GM23338 (cell line): Measurements from ENCODE around the gene SLC16A2. TPM values are rescaled to one million over a fixed set of nuclear protein-coding genes. Genes with fewer than 3 reads are reported as not detected.
"Not testable (repeated sequence)": the region's sequence is repeated elsewhere in the genome, so short reads cannot be mapped to it uniquely, and the experiment has no call there.

Source experiments
- ATAC-seq: fragments of 200-7000 bp; cut with Tn5 transposase; 3 replicates; pipeline ENCODE4 v1.9.1; 2020
- DNase-seq: peaks from one replicate; pipeline ENCODE4 v3.0.0-alpha.2; 2015; ENCODE audit warnings: low spot score
- H2AFZ ChIP-seq: fragments of 200-600 bp; sonication (generic); 2 replicates; pipeline ENCODE4 v1.8.0; 2016; ENCODE audit warnings: antibody characterized with exemption, mild to moderate bottlenecking, moderate library complexity
- H3F3A ChIP-seq: fragments of 200-600 bp; sonication (generic); replicated peaks from 2 replicates; pipeline ENCODE4 v1.8.0; 2017; ENCODE audit warnings: antibody characterized with exemption, mixed run types, low read depth
- H3K27ac ChIP-seq: fragments of 200-600 bp; sonication (generic); 2 replicates; pipeline ENCODE4 v1.6.1; 2016; ENCODE audit warnings: low read depth
- H3K27me3 ChIP-seq: fragments of 200-600 bp; sonication (generic); 2 replicates; pipeline ENCODE4 v1.8.0; 2016; ENCODE audit warnings: mild to moderate bottlenecking, mixed run types, moderate library complexity; ENCODE audit not compliant: insufficient read depth
- H3K36me3 ChIP-seq: fragments of 200-600 bp; sonication (generic); 2 replicates; pipeline ENCODE4 v1.8.0; 2016; ENCODE audit warnings: mild to moderate bottlenecking; ENCODE audit not compliant: insufficient read depth
- H3K4me1 ChIP-seq: fragments of 200-600 bp; sonication (generic); 2 replicates; pipeline ENCODE4 v1.8.0; 2016; ENCODE audit warnings: mild to moderate bottlenecking, moderate library complexity; ENCODE audit not compliant: insufficient read depth
- H3K4me2 ChIP-seq: fragments of 200-600 bp; sonication (generic); 2 replicates; pipeline ENCODE4 v1.7.1; 2017; ENCODE audit warnings: mixed run types
- H3K4me3 ChIP-seq: fragments of 200-600 bp; sonication (generic); 2 replicates; pipeline ENCODE4 v1.6.1; 2016; ENCODE audit warnings: mixed run types
- H3K79me2 ChIP-seq: fragments of 200-600 bp; sonication (generic); replicated peaks from 2 replicates; pipeline ENCODE4 v1.8.0; 2017; ENCODE audit warnings: mild to moderate bottlenecking; ENCODE audit not compliant: insufficient read depth
- H3K9me2 ChIP-seq: fragments of 200-600 bp; sonication (generic); 2 replicates; pipeline ENCODE4 v1.8.0; 2017; ENCODE audit not compliant: insufficient read depth
- H4K20me1 ChIP-seq: fragments of 200-600 bp; sonication (generic); replicated peaks from 2 replicates; pipeline ENCODE4 v1.8.0; 2017; ENCODE audit warnings: mild to moderate bottlenecking; ENCODE audit not compliant: insufficient read depth
- H3K27ac Mint-ChIP-seq: 2 replicates; pipeline ENCODE4 v1.8.0; 2020; ENCODE audit warnings: inconsistent platforms, mild to moderate bottlenecking, moderate library complexity, mixed read lengths
- H3K27me3 Mint-ChIP-seq: 3 replicates; pipeline ENCODE4 v1.8.0; 2022; ENCODE audit warnings: low read depth, mild to moderate bottlenecking, moderate library complexity, mixed read lengths, inconsistent platforms; ENCODE audit not compliant: insufficient read depth, poor library complexity
- H3K36me3 Mint-ChIP-seq: 3 replicates; pipeline ENCODE4 v1.8.0; 2021; ENCODE audit warnings: low read depth, mild to moderate bottlenecking, inconsistent platforms, moderate library complexity, mixed read lengths
- H3K4me1 Mint-ChIP-seq: 3 replicates; pipeline ENCODE4 v1.8.0; 2020; ENCODE audit warnings: mild to moderate bottlenecking, inconsistent platforms, mixed read lengths
- H3K4me3 Mint-ChIP-seq: 3 replicates; pipeline ENCODE4 v1.8.0; 2021; ENCODE audit warnings: moderate library complexity, mild to moderate bottlenecking, inconsistent platforms, mixed read lengths
- H3K9me3 Mint-ChIP-seq: 3 replicates; pipeline ENCODE4 v1.8.0; 2020; ENCODE audit warnings: moderate library complexity, mild to moderate bottlenecking, inconsistent platforms, mixed read lengths
- ETS1 ChIP-seq: IDR thresholded peaks from 2 replicates; pipeline ENCODE4 v1.6.1; 2016; ENCODE audit warnings: antibody characterized with exemption
- POLR2AphosphoS5 ChIP-seq: IDR thresholded peaks from 2 replicates; pipeline ENCODE4 v1.6.1; 2016; ENCODE audit warnings: antibody characterized with exemption, low read depth
- ZNF114 ChIP-seq: fragments of 250-450 bp; sonication (Bioruptor Pico); IDR thresholded peaks from 2 replicates; pipeline ENCODE4 v1.5.0; 2020; ENCODE audit warnings: mild to moderate bottlenecking, moderate library complexity
- ZNF462 ChIP-seq: fragments of 250-450 bp; sonication (Bioruptor Pico); IDR thresholded peaks from 2 replicates; pipeline ENCODE4 v1.5.0; 2020; ENCODE audit warnings: mild to moderate bottlenecking, moderate library complexity
- polyA plus RNA-seq: library from polyadenylated mRNA; unstranded; fragments of >200 nt; fragmentation: Nextera tagmentation; extraction: Ambion mirVana; gene quantifications from 2 replicates; pipeline ENCODE4 v1.2.1, GENCODE V29; 2016
- total RNA-seq: library from RNA; depleted of rRNA; stranded (reverse); fragments of >200 nt; shearing (Covaris generic); gene quantifications from 2 replicates; pipeline ENCODE4 v1.2.3, GENCODE V29; 2014

SLC16A2 gene
- total and polyA plus RNA-seq, 2 experiments from 2014 or later, result 11.1 to 27.9 TPM

GRCh38 chrX:74467656-74468055 is 46.4 kb downstream of the SLC16A2 start (continued):
- no peak for TF ChIP-seq ZNF462
- TF ChIP-seq ETS1, result no peak

GRCh38 chrX:74473116-74473515 is 51.8 kb downstream of the SLC16A2 start:
- not testable (repeated sequence) for H3K4me2 ChIP-seq, H3K4me3 Mint-ChIP-seq, H3K27ac ChIP-seq, H4K20me1 ChIP-seq, H3K4me1 ChIP-seq, H3K4me3 ChIP-seq, H3K4me1 Mint-ChIP-seq, H3K9me3 Mint-ChIP-seq, H3K36me3 Mint-ChIP-seq, ATAC-seq, H3K27me3 Mint-ChIP-seq, H3F3A ChIP-seq, H3K27me3 ChIP-seq, H3K79me2 ChIP-seq, H3K9me2 ChIP-seq, H3K27ac Mint-ChIP-seq, H3K36me3 ChIP-seq, H2AFZ ChIP-seq, DNase-seq

- H3K27me3 Mint-ChIP-seq, result peaks cover 1% of the 10 kb centered on the region
- DNase-seq, result no peak
- H3K4me3 Mint-ChIP-seq, result no peak overlapping the region
- no peaks in the 10 kb centered on the region for H3F3A ChIP-seq
- H3K4me3 ChIP-seq, result no peak overlapping the region
- no peaks in the 10 kb centered on the region for H3K9me2 ChIP-seq
- H3K27me3 ChIP-seq, result no peaks in the 10 kb centered on the region
- no peak overlapping the region for H3K27ac Mint-ChIP-seq
- no peaks in the 10 kb centered on the region for H4K20me1 ChIP-seq
- H3K4me1 ChIP-seq, result peaks cover 35% of the 10 kb centered on the region
- no peak for ATAC-seq
- no peak overlapping the region for H2AFZ ChIP-seq
- no peaks in the 10 kb centered on the region; the same call in 2 of the 3 replicates for H3K36me3 Mint-ChIP-seq
- H3K4me1 Mint-ChIP-seq, result peaks cover 32% of the 10 kb centered on the region
- no peaks in the 10 kb centered on the region for H3K36me3 ChIP-seq
- no peaks in the 10 kb centered on the region for H3K79me2 ChIP-seq
- no peaks in the 10 kb centered on the region for H3K9me3 Mint-ChIP-seq
- TF ChIP-seq POLR2AphosphoS5 (no peak), ZNF462 (no peak), ZNF114 (no peak)
- H3K27ac ChIP-seq, result no peak overlapping the region
- H3K4me2 ChIP-seq, result no peak overlapping the region
Observed at GRCh38 chrX:74490247-74490646, 69.0 kb downstream of the SLC16A2 start.
